Activated T-helper 1 cell treated with anti-CD3 and anti-CD28 coated beads, Interleukin-12 subunit alpha, Interleukin-12 subunit beta, Interleukin-2, Interleukin-4 antibody, amounts not matched to agents 30 ng/mL and 10 ng/mL and 1 ng/mL, durations not matched to agents 14 hours and 24 hours and 36 hours (primary cell): ENCODE results near the gene ZSWIM1. TPM values are rescaled to one million over a fixed set of nuclear protein-coding genes. Genes with fewer than 3 reads are reported as not detected.

ENCODE experiments used
- DNase-seq: peaks from one replicate; pipeline ENCODE4 v3.0.0; 2021; ENCODE audit warnings: low spot score
- H3K27ac Mint-ChIP-seq: one replicate; pipeline ENCODE4 v1.8.0; 2021; ENCODE audit warnings: mild to moderate bottlenecking, mixed read lengths
- H3K27me3 Mint-ChIP-seq: one replicate; pipeline ENCODE4 v1.8.0; 2022; ENCODE audit warnings: mild to moderate bottlenecking, moderate library complexity, mixed read lengths; ENCODE audit not compliant: insufficient read depth
- H3K36me3 Mint-ChIP-seq: one replicate; pipeline ENCODE4 v1.8.0; 2021; ENCODE audit warnings: low read depth, mixed read lengths
- H3K4me1 Mint-ChIP-seq: one replicate; pipeline ENCODE4 v1.8.0; 2021; ENCODE audit warnings: low read depth, mixed read lengths
- H3K4me3 Mint-ChIP-seq: one replicate; pipeline ENCODE4 v1.8.0; 2021; ENCODE audit warnings: mild to moderate bottlenecking, moderate library complexity, mixed read lengths
- H3K9me3 Mint-ChIP-seq: one replicate; pipeline ENCODE4 v1.8.0; 2021; ENCODE audit warnings: mixed read lengths
- intact Hi-C: fragments of 100-400 bp; cut with micrococcal nuclease; formaldehyde crosslinking; loops from one replicate; pipeline ENCODE4 v1.15.1; 2024
- total RNA-seq: library from RNA; stranded (reverse); gene quantifications from 2 replicates; pipeline ENCODE4 v1.2.3, GENCODE V29; 2022

The ZSWIM1 gene
- total RNA-seq, 1 donor from 2014 or later = 7.5 TPM

GRCh38 chr20:45886590-45887345 lies 5.7 kb downstream of the ZSWIM1 start:
- no peaks in the 10 kb centered on the region for H3K9me3 Mint-ChIP-seq
- H3K27ac Mint-ChIP-seq = no peak overlapping the region
- no peak overlapping the region for H3K4me3 Mint-ChIP-seq
- peaks cover 37% of the 10 kb centered on the region for H3K4me1 Mint-ChIP-seq
- peaks cover 16% of the 10 kb centered on the region for H3K36me3 Mint-ChIP-seq
- H3K27me3 Mint-ChIP-seq = peaks cover 4% of the 10 kb centered on the region
- DNase-seq = no peak
- intact Hi-C loops = no loop called here

- Mint-ChIP-seq H3K9me3 (no peaks in the 10 kb centered on the region), H3K4me1 (peaks cover 36% of the 10 kb centered on the region), H3K4me3 (no peak within 1 kb of the TSS), H3K27me3 (peaks cover 1% of the 10 kb centered on the region), H3K27ac (no peak within 1 kb of the TSS), H3K36me3 (peaks cover 14% of the 10 kb centered on the region)
- intact Hi-C loops = no loop called here
- DNase-seq = no peak
These were observed 6.3 kb downstream of the ZSWIM1 start, which contains the start of gene SPATA25 for GRCh38 chr20:45887346-45887715. Gene SPATA25, minus strand, starts transcription at chr20:45887622. Its CDS starts 32 bp downstream, at chr20:45887590.

- DNase-seq = no peak
- Mint-ChIP-seq H3K4me1 (peaks cover 33% of the 10 kb centered on the region), H3K27me3 (peaks cover 1% of the 10 kb centered on the region), H3K4me3 (peak overlapping the region; percentile 47), H3K36me3 (peaks cover 5% of the 10 kb centered on the region), H3K27ac (no peak overlapping the region), H3K9me3 (no peaks in the 10 kb centered on the region)
- intact Hi-C loops = no loop called here
These were observed 7.7 kb downstream of the ZSWIM1 start for GRCh38 chr20:45888681-45889080.

- H3K9me3 Mint-ChIP-seq = no peaks in the 10 kb centered on the region
- peak; percentile 17 for DNase-seq
- H3K4me3 Mint-ChIP-seq = peak overlapping the region; percentile 91
- H3K27ac Mint-ChIP-seq = peak overlapping the region; percentile 40
- peaks cover 20% of the 10 kb centered on the region for H3K4me1 Mint-ChIP-seq
- intact Hi-C loops = loop anchor here (2.0 kb wide), 3 partner anchors 66 to 92 kb away; no protein-coding TSS in a partner anchor
- peaks cover 3% of the 10 kb centered on the region for H3K36me3 Mint-ChIP-seq
- H3K27me3 Mint-ChIP-seq = peaks cover 1% of the 10 kb centered on the region
These were observed 9.3 kb downstream of the ZSWIM1 start for GRCh38 chr20:45890077-45890984.

GRCh38 chr20:45890985-45891983 lies 10.3 kb downstream of the ZSWIM1 start, which contains the start of the genes CTSA and NEURL2:
Gene CTSA, plus strand, starts transcription at chr20:45891335. Its CDS starts 234 bp downstream, at chr20:45891569.
Gene NEURL2, minus strand, starts transcription at chr20:45891208. Its CDS starts 217 bp downstream, at chr20:45890991.
- DNase-seq = peak; percentile 80
- H3K27me3 Mint-ChIP-seq = peaks cover 1% of the 10 kb centered on the region
- peak within 1 kb of the TSS; percentile 85 for H3K27ac Mint-ChIP-seq
- H3K36me3 Mint-ChIP-seq = peaks cover 3% of the 10 kb centered on the region
- intact Hi-C loops = loop anchor here (1.0 to 2.0 kb wide), 8 partner anchors 10 to 92 kb away; partner anchors contain the start of genes ACOT8, UBE2C, ZSWIM1 and ZSWIM3
- H3K4me3 Mint-ChIP-seq = peak within 1 kb of the TSS; percentile 91
- H3K4me1 Mint-ChIP-seq = peaks cover 14% of the 10 kb centered on the region
- H3K9me3 Mint-ChIP-seq = no peaks in the 10 kb centered on the region

- intact Hi-C loops = no loop called here
- no peak for DNase-seq
- H3K27me3 Mint-ChIP-seq = peaks cover 1% of the 10 kb centered on the region
- peak overlapping the region; percentile 91 for H3K4me3 Mint-ChIP-seq
- peaks cover 13% of the 10 kb centered on the region for H3K4me1 Mint-ChIP-seq
- no peaks in the 10 kb centered on the region for H3K9me3 Mint-ChIP-seq
- peaks cover 3% of the 10 kb centered on the region for H3K36me3 Mint-ChIP-seq
- peak overlapping the region; percentile 68 for H3K27ac Mint-ChIP-seq
These were observed 11.2 kb downstream of the ZSWIM1 start for GRCh38 chr20:45892049-45892825.

- H3K36me3 Mint-ChIP-seq = peaks cover 3% of the 10 kb centered on the region
- DNase-seq = no peak
- no peaks in the 10 kb centered on the region for H3K9me3 Mint-ChIP-seq
- H3K4me1 Mint-ChIP-seq = peaks cover 13% of the 10 kb centered on the region
- peak overlapping the region; percentile 68 for H3K27ac Mint-ChIP-seq
- peak overlapping the region; percentile 91 for H3K4me3 Mint-ChIP-seq
- intact Hi-C loops = no loop called here
- peaks cover 1% of the 10 kb centered on the region for H3K27me3 Mint-ChIP-seq
These were observed 11.9 kb downstream of the ZSWIM1 start for GRCh38 chr20:45892828-45893500.

GRCh38 chr20:45893831-45894230 lies 12.8 kb downstream of the ZSWIM1 start:
- peaks cover 3% of the 10 kb centered on the region for H3K36me3 Mint-ChIP-seq
- H3K4me1 Mint-ChIP-seq = peaks cover 13% of the 10 kb centered on the region
- H3K27ac Mint-ChIP-seq = no peak overlapping the region
- intact Hi-C loops = no loop called here
- peak overlapping the region; percentile 8 for H3K4me3 Mint-ChIP-seq
- peaks cover 1% of the 10 kb centered on the region for H3K27me3 Mint-ChIP-seq
- no peaks in the 10 kb centered on the region for H3K9me3 Mint-ChIP-seq
- DNase-seq = no peak

- no peak overlapping the region for H3K4me3 Mint-ChIP-seq
- no peak overlapping the region for H3K27ac Mint-ChIP-seq
- no peaks in the 10 kb centered on the region for H3K9me3 Mint-ChIP-seq
- intact Hi-C loops = no loop called here
- H3K27me3 Mint-ChIP-seq = peaks cover 1% of the 10 kb centered on the region
- H3K4me1 Mint-ChIP-seq = peaks cover 13% of the 10 kb centered on the region
- DNase-seq = no peak
- H3K36me3 Mint-ChIP-seq = peaks cover 3% of the 10 kb centered on the region
These were observed 13.8 kb downstream of the ZSWIM1 start for GRCh38 chr20:45894797-45895196.

- H3K4me3 Mint-ChIP-seq = no peak overlapping the region
- H3K36me3 Mint-ChIP-seq = peaks cover 3% of the 10 kb centered on the region
- H3K9me3 Mint-ChIP-seq = no peaks in the 10 kb centered on the region
- H3K27ac Mint-ChIP-seq = no peak overlapping the region
- intact Hi-C loops = no loop called here
- no peaks in the 10 kb centered on the region for H3K27me3 Mint-ChIP-seq
- DNase-seq = no peak
- peaks cover 13% of the 10 kb centered on the region for H3K4me1 Mint-ChIP-seq
These were observed 15.7 kb downstream of the ZSWIM1 start for GRCh38 chr20:45896641-45897161.

- Mint-ChIP-seq H3K4me3 (no peak overlapping the region), H3K27ac (no peak overlapping the region), H3K36me3 (peaks cover 3% of the 10 kb centered on the region), H3K9me3 (no peaks in the 10 kb centered on the region), H3K4me1 (peaks cover 11% of the 10 kb centered on the region), H3K27me3 (no peaks in the 10 kb centered on the region)
- intact Hi-C loops = no loop called here
- no peak for DNase-seq
These were observed 16.3 kb downstream of the ZSWIM1 start for GRCh38 chr20:45897289-45897688.
